Pancreas (tissue), 10 donors: ENCODE results near the gene RAB3GAP2. TPM values are rescaled to one million over a fixed set of nuclear protein-coding genes. Genes with fewer than 3 reads are reported as not detected.

Experiments used
- ATAC-seq, 4 donors: fragments of 200-7000 bp; cut with Tn5 transposase; one replicate each; pipeline versions ENCODE4 v1.8.0 to v1.9.1; 2020; ENCODE audit warnings: mild to moderate bottlenecking in 4 of 4, moderate library complexity in 4 of 4
- DNase-seq, 6 donors: peaks; one replicate each; pipeline ENCODE4 v3.0.0-alpha.2; 2020
- FAIRE-seq: peaks from 2 replicates; lab custom pipeline; 2012; peaks lifted over from hg19 to GRCh38; lab: Jason Lieb, UNC
- H3K27ac ChIP-seq, 4 donors: fragments of 200-600 bp; sonication (generic); 1 replicate in 3 of 4; 2 replicates in 1 of 4; pipeline versions ENCODE4 v1.5.0 to v1.8.0; 2020
- H3K27me3 ChIP-seq, 4 donors: fragments of 200-600 bp; one replicate each; pipeline ENCODE4 v1.8.0; 2021
- H3K36me3 ChIP-seq, 3 donors: fragments of 200-600 bp; sonication (generic) in 1 of 3; one replicate each; pipeline versions ENCODE4 v1.5.0 to v1.8.0; 2020 to 2021
- H3K4me1 ChIP-seq, 3 donors: fragments of 200-600 bp; one replicate each; pipeline ENCODE4 v1.8.0; 2021
- H3K4me3 ChIP-seq, 4 donors: fragments of 200-600 bp; sonication (generic) in 2 of 4; one replicate each; pipeline versions ENCODE4 v1.5.0 to v1.8.0; 2020 to 2021
- H3K9me3 ChIP-seq, 4 donors: fragments of 200-600 bp; one replicate each; pipeline ENCODE4 v1.8.0; 2021
- WGBS, 2 donors: extraction: QIAGEN DNeasy Blood & Tissue Kit; methylation state at CpG; one replicate each; pipeline ENCODE4 v1.1.7; 2013; 5-methylcytosine and 5-hydroxymethylcytosine counted together
- intact Hi-C, 3 donors: fragments of 100-400 bp; cut with DNase I; formaldehyde crosslinking; loops; one replicate each; pipeline versions ENCODE4 v1.11.1 to v1.14.2; 2022
- polyA plus RNA-seq, 2 donors: library from polyadenylated mRNA; stranded (reverse); fragments of 200-250 nt; gene quantifications; one replicate each; pipeline ENCODE4 v1.2.3, GENCODE V29; 2013
- total RNA-seq, 6 donors: library from RNA; stranded (reverse); fragmentation: NEBNext Ultra II Directional in 4 of 6; extraction: Animal tissue kit (Norgen Biotek cat#: 25700) in 4 of 6; gene quantifications; one replicate each; pipeline versions ENCODE4 v1.2.1 to v1.2.4, GENCODE V29; 2021 to 2023
- TF ChIP-seq, protein P1 (sequence below), 4 donors: fragments of 200-600 bp; sonication (generic) in 3 of 4; IDR thresholded peaks; one replicate each; pipeline versions ENCODE4 v1.5.0 to v1.8.0; 2021; ENCODE audit warnings: antibody characterized with exemption in 4 of 4
- donor health status: healthy with polysubstance abuse.
- donor health status: DM: no; HTN: no; CAD: no; lungs with moderate emphysema.
- donor health status: DM: no; HTN: no; CAD: no.
- donor health status: control.
- donor health status: control.
- donor health status: Bipolar disorder and iron deficiency.
- donor health status: DM: yes; HTN: yes; CAD: no.
- donor health status: DM: no; HTN: no; CAD: no.
- donor health status: DM: no; HTN: no; CAD: no.
- donor health status: DM: yes; HTN: yes; CAD: no.

RAB3GAP2 gene
- total and polyA plus RNA-seq, 8 donors = 4.8 to 26.2 (median 15.1) TPM

DNA sequence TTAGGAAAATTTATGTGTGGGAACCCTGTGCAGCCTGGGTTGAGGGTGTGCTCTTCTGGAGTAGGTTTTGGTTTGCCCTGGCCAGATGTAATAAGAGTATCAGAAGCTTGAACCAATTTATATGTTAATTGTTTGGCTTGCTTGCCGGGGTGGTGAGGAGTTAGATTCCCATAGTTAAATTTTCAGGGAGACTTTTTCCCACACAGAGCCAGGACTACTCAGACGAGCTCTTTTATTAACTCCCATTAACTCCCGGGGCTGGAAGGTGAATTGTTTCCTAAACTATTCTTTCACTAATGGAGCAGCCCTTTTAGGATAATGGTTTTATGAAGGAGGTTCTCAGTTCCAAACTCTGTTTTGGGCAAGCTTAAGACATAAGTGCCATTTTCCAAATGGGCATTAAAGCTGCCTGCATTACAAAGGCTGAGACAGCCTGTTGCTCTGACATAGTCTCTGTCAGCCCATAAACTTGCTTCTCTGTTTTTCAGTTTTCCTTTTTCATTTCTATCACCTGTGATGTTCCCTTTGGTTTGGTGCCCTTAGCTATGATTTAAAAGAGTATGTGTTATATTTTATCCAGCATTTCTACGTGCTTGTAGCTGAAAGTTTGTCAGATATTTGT, 18.0 kb upstream of the RAB3GAP2 start:
- Histone ChIP-seq H3K4me1 (no peaks in the 10 kb centered on the region), H3K9me3 (no peaks in the 10 kb centered on the region), H3K27ac (no peak overlapping the region), H3K4me3 (no peak overlapping the region), H3K27me3 (no peaks in the 10 kb centered on the region), H3K36me3 (no peaks in the 10 kb centered on the region)
- DNase-seq = no peak
- WGBS, 2 donors = 50 to 51% methylated on average over 4 of the region's 4 CpGs
- intact Hi-C loops = no loop called here
- no peak for FAIRE-seq
- no peak for ATAC-seq
- TF ChIP-seq, protein P1, sequence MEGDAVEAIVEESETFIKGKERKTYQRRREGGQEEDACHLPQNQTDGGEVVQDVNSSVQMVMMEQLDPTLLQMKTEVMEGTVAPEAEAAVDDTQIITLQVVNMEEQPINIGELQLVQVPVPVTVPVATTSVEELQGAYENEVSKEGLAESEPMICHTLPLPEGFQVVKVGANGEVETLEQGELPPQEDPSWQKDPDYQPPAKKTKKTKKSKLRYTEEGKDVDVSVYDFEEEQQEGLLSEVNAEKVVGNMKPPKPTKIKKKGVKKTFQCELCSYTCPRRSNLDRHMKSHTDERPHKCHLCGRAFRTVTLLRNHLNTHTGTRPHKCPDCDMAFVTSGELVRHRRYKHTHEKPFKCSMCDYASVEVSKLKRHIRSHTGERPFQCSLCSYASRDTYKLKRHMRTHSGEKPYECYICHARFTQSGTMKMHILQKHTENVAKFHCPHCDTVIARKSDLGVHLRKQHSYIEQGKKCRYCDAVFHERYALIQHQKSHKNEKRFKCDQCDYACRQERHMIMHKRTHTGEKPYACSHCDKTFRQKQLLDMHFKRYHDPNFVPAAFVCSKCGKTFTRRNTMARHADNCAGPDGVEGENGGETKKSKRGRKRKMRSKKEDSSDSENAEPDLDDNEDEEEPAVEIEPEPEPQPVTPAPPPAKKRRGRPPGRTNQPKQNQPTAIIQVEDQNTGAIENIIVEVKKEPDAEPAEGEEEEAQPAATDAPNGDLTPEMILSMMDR (IDR thresholded peaks at IDR 0.05) = no peak

DNA sequence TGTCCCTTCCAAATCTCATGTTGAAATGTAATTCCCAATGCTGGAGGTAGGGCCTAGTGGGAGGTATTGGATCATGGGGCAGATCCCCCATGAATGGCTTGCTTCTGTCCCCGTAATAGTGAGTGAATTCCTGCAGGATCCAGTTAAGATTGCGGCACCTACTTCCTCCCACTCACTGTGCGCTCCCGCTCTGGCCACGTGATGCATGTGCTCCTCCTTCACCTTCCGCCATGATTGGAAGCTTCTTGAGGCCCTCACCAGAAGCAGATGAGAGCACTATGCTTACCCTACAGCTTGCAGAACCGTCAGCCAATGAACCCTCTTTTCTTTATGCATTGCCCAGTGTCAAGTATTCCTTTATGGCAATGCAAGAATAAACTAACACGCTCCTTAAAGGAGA, 14.9 kb upstream of the RAB3GAP2 start:
- H3K36me3 ChIP-seq = no peaks in the 10 kb centered on the region
- H3K4me1 ChIP-seq = no peaks in the 10 kb centered on the region
- DNase-seq = no peak
- intact Hi-C loops = no loop called here
- no peak for ATAC-seq
- no peak overlapping the region for H3K4me3 ChIP-seq
- TF ChIP-seq, protein P1 (IDR thresholded peaks at IDR 0.05) = no peak
- 90 to 92% methylated on average over 8 of the region's 8 CpGs for WGBS, 2 donors
- no peak overlapping the region for H3K27ac ChIP-seq
- no peak for FAIRE-seq
- no peaks in the 10 kb centered on the region for H3K27me3 ChIP-seq
- H3K9me3 ChIP-seq = no peaks in the 10 kb centered on the region

DNA sequence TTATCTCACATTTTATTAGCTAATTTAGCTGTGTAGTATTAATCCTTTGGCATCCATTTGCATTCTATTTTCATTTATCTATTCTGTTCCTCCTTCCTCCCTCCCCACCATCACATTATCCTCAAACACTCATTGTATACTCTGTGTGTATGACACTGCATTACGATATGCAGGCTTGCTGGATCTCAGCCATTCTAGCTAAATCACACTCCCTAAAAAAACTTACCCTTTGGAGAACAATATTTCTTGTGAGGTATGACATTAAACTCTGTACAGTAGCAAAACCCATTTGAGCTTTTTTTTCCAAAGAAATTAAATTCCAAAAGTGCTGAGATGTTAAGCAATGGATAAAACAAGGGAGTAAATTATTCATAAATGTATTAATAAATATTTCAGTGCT, 11.4 kb upstream of the RAB3GAP2 start:
- TF ChIP-seq, protein P1 (IDR thresholded peaks at IDR 0.05) = no peak
- no peak overlapping the region for H3K4me3 ChIP-seq
- no peaks in the 10 kb centered on the region for H3K9me3 ChIP-seq
- DNase-seq = no peak
- H3K27ac ChIP-seq = no peak overlapping the region
- intact Hi-C loops = no loop called here
- FAIRE-seq = no peak
- 59 to 68% methylated on average over 1 of the region's 1 CpG for WGBS, 2 donors
- H3K4me1 ChIP-seq = no peaks in the 10 kb centered on the region
- H3K36me3 ChIP-seq = no peaks in the 10 kb centered on the region
- ATAC-seq = no peak
- no peaks in the 10 kb centered on the region for H3K27me3 ChIP-seq

DNA sequence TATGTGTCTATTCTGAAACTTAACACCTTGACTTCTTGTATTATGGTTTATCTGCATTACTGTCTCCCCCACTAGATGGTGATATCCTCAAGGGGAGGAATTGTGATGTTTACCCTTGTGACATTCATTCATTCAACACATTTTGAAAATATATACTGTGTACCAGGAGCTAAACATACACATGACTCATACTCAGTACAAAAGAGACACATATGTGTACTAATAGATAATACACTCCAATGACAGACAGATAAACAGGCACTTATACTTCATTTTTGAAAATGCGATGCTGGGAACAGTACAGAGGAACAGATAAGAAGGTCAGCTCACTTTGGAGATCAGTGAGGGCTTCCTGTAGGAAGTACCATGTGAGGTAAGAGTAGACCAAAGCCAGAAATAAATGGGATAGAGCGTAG, 8.9 kb upstream of the RAB3GAP2 start:
- ATAC-seq (no peak), FAIRE-seq (no peak), DNase-seq (no peak)
- Histone ChIP-seq H3K9me3 (no peaks in the 10 kb centered on the region), H3K4me3 (no peak overlapping the region), H3K36me3 (no peaks in the 10 kb centered on the region), H3K4me1 (no peaks in the 10 kb centered on the region), H3K27me3 (no peaks in the 10 kb centered on the region), H3K27ac (no peak overlapping the region)
- TF ChIP-seq, protein P1 (IDR thresholded peaks at IDR 0.05) = no peak
- 85 to 93% methylated on average over 2 of the region's 2 CpGs for WGBS, 2 donors
- intact Hi-C loops = no loop called here

DNA sequence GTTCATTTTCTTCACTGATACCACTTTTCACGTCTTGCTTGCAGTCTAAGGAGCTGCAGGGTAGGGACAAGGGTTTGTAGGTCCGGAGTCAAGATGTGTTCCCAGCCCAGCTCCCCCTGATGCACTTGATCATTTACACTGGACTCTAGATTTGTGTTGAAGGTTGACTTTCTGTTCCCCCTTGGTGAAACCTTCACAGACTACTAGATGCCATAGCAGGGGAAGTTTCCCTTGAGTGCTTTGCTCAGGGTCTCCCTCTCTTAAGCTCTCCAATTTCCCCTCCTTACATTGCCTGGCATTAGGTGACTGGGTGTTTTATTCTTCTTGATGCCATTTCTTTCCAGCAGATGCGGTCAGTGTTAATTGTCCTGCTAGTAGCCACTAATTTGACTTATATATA, 8.0 kb upstream of the RAB3GAP2 start:
- intact Hi-C loops = no loop called here
- H3K4me1 ChIP-seq = no peaks in the 10 kb centered on the region
- no peak overlapping the region for H3K27ac ChIP-seq
- TF ChIP-seq, protein P1 (IDR thresholded peaks at IDR 0.05) = no peak
- no peak overlapping the region for H3K4me3 ChIP-seq
- ATAC-seq (no peak), FAIRE-seq (no peak), DNase-seq (no peak)
- H3K9me3 ChIP-seq = no peaks in the 10 kb centered on the region
- H3K36me3 ChIP-seq = no peaks in the 10 kb centered on the region
- WGBS, 2 donors = 77 to 90% methylated on average over 3 of the region's 3 CpGs
- no peaks in the 10 kb centered on the region for H3K27me3 ChIP-seq
